ENCODE data around the gene JAK2. TPM values are rescaled to one million over a fixed set of nuclear protein-coding genes. Genes with fewer than 3 reads are reported as not detected.
"Not testable (repeated sequence)": the region's sequence is repeated elsewhere in the genome, so short reads cannot be mapped to it uniquely, and the experiment has no call there.

Gene JAK2
- total RNA-seq, 4 donors from 2014 or later: 13.9 to 17.8 (median 14.3) TPM

DNA sequence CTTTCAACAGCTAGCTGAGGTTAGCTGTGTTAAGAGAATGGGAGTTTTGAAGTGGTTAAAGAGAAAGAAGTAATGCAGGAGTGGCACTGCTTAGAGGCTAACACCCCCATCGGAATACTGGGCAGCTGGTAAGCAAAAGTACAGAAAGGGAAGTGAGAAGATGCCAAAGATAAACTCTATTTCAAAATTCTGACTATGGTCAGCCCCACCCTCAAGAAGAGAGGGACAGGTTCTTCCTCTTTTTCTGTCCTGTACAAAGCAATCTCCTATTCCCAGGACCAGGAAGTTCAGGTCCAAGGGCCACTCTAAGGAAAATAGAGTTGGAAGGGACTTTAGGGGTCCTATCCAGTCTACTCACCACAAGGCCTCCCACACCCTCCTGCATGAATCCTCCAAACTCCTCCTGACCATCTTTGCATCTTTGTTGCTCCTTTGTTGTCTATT lies 45.9 kb upstream of the JAK2 start:
- Histone ChIP-seq H3K27me3 (no peaks in the 10 kb centered on the region), H3K36me3 (no peaks in the 10 kb centered on the region), H3K27ac (no peak overlapping the region), H3K9me3 (no peaks in the 10 kb centered on the region), H3K4me1 (peaks cover 0 to 12% of the 10 kb centered on the region in 2 donors), H3K4me3 (replicated peaks in 1 of 3) (no peak overlapping the region)
- no peak for DNase-seq
- TF ChIP-seq POLR2A (IDR thresholded peaks at IDR 0.05) (no peak), CTCF (IDR thresholded peaks at IDR 0.05) (no peak)
- intact Hi-C loops (cut with DNase I): no loop called here
- WGBS, 2 donors: 53 to 55% methylated on average over 1 of the region's 1 CpG

- H3K4me3 ChIP-seq (replicated peaks in 1 of 3); intact Hi-C loops (cut with DNase I); H3K27ac ChIP-seq; H3K9me3 ChIP-seq; DNase-seq; H3K27me3 ChIP-seq; H3K36me3 ChIP-seq: not testable (repeated sequence)
- H3K4me1 ChIP-seq: peaks cover 0 to 12% of the 10 kb centered on the region in 2 donors
- 78 to 79% methylated on average over 7 of the region's 7 CpGs for WGBS, 2 donors
Observed at GRCh38 chr9:4942042-4942691, 42.9 kb upstream of the JAK2 start.

DNA sequence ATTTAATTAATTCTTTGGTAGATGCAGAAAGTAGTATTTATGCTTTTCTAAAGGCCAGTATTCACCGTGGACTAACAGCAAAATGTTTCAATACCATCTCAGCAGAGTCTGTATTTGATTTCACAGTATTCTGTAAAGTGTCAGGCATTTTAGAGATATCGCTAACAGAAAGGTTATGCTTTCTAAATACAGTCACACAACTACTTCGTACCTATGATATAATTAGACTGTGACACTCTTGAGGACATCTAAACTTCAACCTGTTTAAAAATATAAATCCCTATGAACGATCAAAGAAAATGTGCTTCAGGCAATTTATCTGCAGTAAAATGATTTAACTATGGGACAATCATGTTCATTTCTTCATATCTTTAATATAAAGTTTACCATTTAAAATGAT lies 41.7 kb upstream of the JAK2 start:
- TF ChIP-seq POLR2A (IDR thresholded peaks at IDR 0.05) (no peak), CTCF (IDR thresholded peaks at IDR 0.05) (no peak)
- intact Hi-C loops (cut with DNase I): no loop called here
- no peak overlapping the region for H3K27ac ChIP-seq
- peaks cover 0 to 12% of the 10 kb centered on the region in 2 donors for H3K4me1 ChIP-seq
- H3K4me3 ChIP-seq (replicated peaks in 1 of 3): no peak overlapping the region
- no peaks in the 10 kb centered on the region for H3K9me3 ChIP-seq
- DNase-seq: no peak
- 97 to 98% methylated on average over 4 of the region's 4 CpGs for WGBS, 2 donors
- no peaks in the 10 kb centered on the region for H3K27me3 ChIP-seq
- H3K36me3 ChIP-seq: no peaks in the 10 kb centered on the region

DNA sequence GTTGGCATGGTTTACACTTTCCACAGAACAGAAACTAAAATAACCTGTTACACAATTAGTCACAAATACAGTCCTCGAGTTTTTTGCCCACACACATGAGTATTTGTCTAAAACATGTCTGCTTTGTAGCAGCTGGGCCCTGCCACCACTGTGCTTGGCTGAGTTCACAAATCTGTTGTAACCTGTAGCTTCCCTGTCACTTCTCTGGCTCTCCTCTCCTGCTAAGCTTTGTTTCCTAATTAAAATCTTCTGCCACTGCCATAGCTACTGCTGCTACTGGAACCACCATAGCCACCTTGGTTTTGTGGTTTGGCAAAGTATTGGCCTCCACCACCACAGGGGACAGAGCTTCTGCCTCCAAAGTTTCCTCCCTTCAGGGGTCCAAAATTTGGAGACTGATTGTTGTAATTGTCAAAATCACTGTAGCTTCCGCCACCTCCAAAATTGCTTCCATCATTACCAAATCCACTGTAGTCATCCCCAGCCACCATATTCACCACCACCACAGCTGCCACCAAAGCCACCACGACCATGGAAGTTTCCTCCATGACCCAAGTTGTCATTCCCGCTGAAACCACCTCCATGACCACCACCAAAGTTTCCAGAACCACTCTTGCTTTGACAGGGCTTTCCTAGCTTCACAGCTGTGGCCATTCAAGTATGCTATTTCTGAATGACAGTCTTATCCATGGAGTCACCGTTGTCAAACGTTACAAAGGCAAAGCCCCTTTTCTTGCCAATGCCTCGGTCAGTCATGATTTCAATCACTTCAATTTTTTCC lies 40.5 kb upstream of the JAK2 start:
- H3K4me1 ChIP-seq; DNase-seq; intact Hi-C loops (cut with DNase I); H3K36me3 ChIP-seq; H3K4me3 ChIP-seq (replicated peaks in 1 of 3); H3K27ac ChIP-seq; H3K27me3 ChIP-seq; H3K9me3 ChIP-seq: not testable (repeated sequence)
- 89 to 93% methylated on average over 7 of the region's 7 CpGs for WGBS, 2 donors

- intact Hi-C loops (cut with DNase I): no loop called here
- WGBS, 2 donors: 88 to 91% methylated on average over 1 of the region's 1 CpG
- TF ChIP-seq CTCF (IDR thresholded peaks at IDR 0.05): no peak
- TF ChIP-seq POLR2A (IDR thresholded peaks at IDR 0.05): no peak
- Histone ChIP-seq H3K9me3 (no peaks in the 10 kb centered on the region), H3K4me3 (replicated peaks in 1 of 3) (no peak overlapping the region), H3K27me3 (no peaks in the 10 kb centered on the region), H3K4me1 (no peaks in the 10 kb centered on the region), H3K27ac (no peak overlapping the region), H3K36me3 (no peaks in the 10 kb centered on the region)
- no peak for DNase-seq
Observed at GRCh38 chr9:4946937-4947336, 38.1 kb upstream of the JAK2 start.

- H3K4me1 ChIP-seq: no peaks in the 10 kb centered on the region
- no peaks in the 10 kb centered on the region for H3K9me3 ChIP-seq
- no peaks in the 10 kb centered on the region for H3K36me3 ChIP-seq
- no peak for DNase-seq
- no peak overlapping the region for H3K4me3 ChIP-seq (replicated peaks in 1 of 3)
- H3K27ac ChIP-seq: no peak overlapping the region
- no peaks in the 10 kb centered on the region for H3K27me3 ChIP-seq
- intact Hi-C loops (cut with DNase I): no loop called here
- TF ChIP-seq CTCF (IDR thresholded peaks at IDR 0.05): no peak
- TF ChIP-seq POLR2A (IDR thresholded peaks at IDR 0.05): no peak
- 87% methylated on average over 2 of the region's 2 CpGs for WGBS, 2 donors
Observed at GRCh38 chr9:4955836-4956235, 29.2 kb upstream of the JAK2 start.
